Neural progenitor cell (in vitro differentiated cells): ENCODE measurements around the gene RELT. TPM values are rescaled to one million over a fixed set of nuclear protein-coding genes. Genes with fewer than 3 reads are reported as not detected.
A peak's percentile ranks its signal among the peaks of the same experiment; 100 is the strongest.

Experiments
- DNase-seq: peaks from one replicate; pipeline ENCODE4 v3.0.0-alpha.2; 2016; ENCODE audit warnings: low spot score
- H2AFZ ChIP-seq: fragments of 200-600 bp; sonication (generic); replicated peaks from 2 replicates; pipeline ENCODE4 v1.6.1; 2016; ENCODE audit warnings: antibody characterized with exemption
- H3F3A ChIP-seq: fragments of 200-600 bp; sonication (generic); 2 replicates; pipeline ENCODE4 v1.6.1; 2016; ENCODE audit warnings: antibody characterized with exemption, low read depth
- H3K27ac ChIP-seq: fragments of 200-600 bp; sonication (generic); 2 replicates; pipeline ENCODE4 v1.5.1; 2016; ENCODE audit warnings: mild to moderate bottlenecking
- H3K27me3 ChIP-seq: fragments of 200-600 bp; sonication (generic); 2 replicates; pipeline ENCODE4 v1.6.1; 2016; ENCODE audit warnings: mild to moderate bottlenecking, moderate library complexity
- H3K36me3 ChIP-seq: fragments of 200-600 bp; sonication (generic); 2 replicates; pipeline ENCODE4 v1.5.1; 2016
- H3K4me1 ChIP-seq: fragments of 200-600 bp; sonication (generic); 2 replicates; pipeline ENCODE4 v1.6.1; 2016; ENCODE audit warnings: mixed run types
- H3K4me2 ChIP-seq: fragments of 200-600 bp; sonication (generic); 2 replicates; pipeline ENCODE4 v1.6.1; 2016
- H3K4me3 ChIP-seq: fragments of 200-600 bp; sonication (generic); 2 replicates; pipeline ENCODE4 v1.5.1; 2016
- H3K79me2 ChIP-seq: fragments of 200-600 bp; sonication (generic); 2 replicates; pipeline ENCODE4 v1.6.1; 2016; ENCODE audit warnings: low read depth
- H3K9ac ChIP-seq: fragments of 200-600 bp; sonication (generic); 2 replicates; pipeline ENCODE4 v1.6.1; 2016
- H3K9me3 ChIP-seq: fragments of 200-600 bp; sonication (generic); 2 replicates; pipeline ENCODE4 v1.5.1; 2016; ENCODE audit warnings: low read depth
- H4K20me1 ChIP-seq: fragments of 200-600 bp; sonication (generic); 2 replicates; pipeline ENCODE4 v1.6.1; 2016; ENCODE audit warnings: low read depth
- H3K27ac Mint-ChIP-seq: 3 replicates; pipeline ENCODE4 v1.8.0; 2021; ENCODE audit warnings: mixed read lengths
- H3K27me3 Mint-ChIP-seq: 2 replicates; pipeline ENCODE4 v1.8.0; 2022; ENCODE audit warnings: low read depth, mild to moderate bottlenecking, inconsistent platforms, moderate library complexity, mixed read lengths; ENCODE audit not compliant: insufficient read depth
- H3K36me3 Mint-ChIP-seq: 3 replicates; pipeline ENCODE4 v1.8.0; 2021; ENCODE audit warnings: mixed read lengths
- H3K4me1 Mint-ChIP-seq: 3 replicates; pipeline ENCODE4 v1.8.0; 2021; ENCODE audit warnings: mixed read lengths
- H3K4me3 Mint-ChIP-seq: 3 replicates; pipeline ENCODE4 v1.8.0; 2021; ENCODE audit warnings: mild to moderate bottlenecking, moderate library complexity, mixed read lengths
- H3K9me3 Mint-ChIP-seq: 3 replicates; pipeline ENCODE4 v1.8.0; 2020; ENCODE audit warnings: mixed read lengths
- EZH2 ChIP-seq: fragments of 200-600 bp; sonication (generic); IDR thresholded peaks from 2 replicates; pipeline ENCODE4 v1.6.1; 2017; ENCODE audit warnings: antibody characterized with exemption, mild to moderate bottlenecking, moderate library complexity
- EZH2phosphoT487 ChIP-seq: fragments of 200-600 bp; sonication (generic); IDR thresholded peaks from 2 replicates; pipeline ENCODE4 v1.6.1; 2017; ENCODE audit warnings: antibody characterized with exemption
- total RNA-seq: library from RNA; depleted of rRNA; stranded (reverse); fragments of >200 nt; gene quantifications from 2 replicates; pipeline ENCODE4 v1.2.3, GENCODE V29; 2015; ENCODE audit warnings: low replicate concordance
- TF ChIP-seq, protein P1 (sequence below): fragments of 200-600 bp; sonication (generic); IDR thresholded peaks from 2 replicates; pipeline ENCODE4 v1.5.1; 2017; ENCODE audit warnings: antibody characterized with exemption, mild to moderate bottlenecking

Gene RELT
- total RNA-seq, 1 donor from 2014 or later = 5.4 TPM

DNA sequence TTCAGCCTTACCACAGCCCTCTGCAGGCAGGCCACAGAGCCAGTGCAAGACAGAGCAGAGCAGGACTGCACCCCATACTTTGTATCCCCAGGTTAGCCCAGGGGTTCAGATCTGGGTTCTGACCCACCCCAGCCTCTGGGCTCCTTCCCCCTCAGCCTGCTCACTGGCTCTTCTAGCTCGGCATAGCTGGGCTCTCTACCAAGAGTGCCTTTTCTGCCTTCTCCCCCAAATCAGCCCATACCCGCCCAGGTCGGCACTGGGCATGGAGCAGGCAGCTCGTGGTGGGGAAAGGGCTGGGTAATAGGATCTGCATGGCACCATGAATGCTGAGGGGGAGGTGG, 8.3 kb downstream of the RELT start:
- peaks cover 94% of the 10 kb centered on the region for H4K20me1 ChIP-seq
- no peak overlapping the region for H2AFZ ChIP-seq
- DNase-seq = no peak
- Mint-ChIP-seq H3K9me3 (no peaks in the 10 kb centered on the region), H3K27ac (no peak overlapping the region), H3K4me3 (no peak overlapping the region), H3K4me1 (peaks cover 50% of the 10 kb centered on the region), H3K27me3 (peaks cover 6% of the 10 kb centered on the region), H3K36me3 (no peaks in the 10 kb centered on the region)
- no peaks in the 10 kb centered on the region for H3K27me3 ChIP-seq
- H3K9ac ChIP-seq = no peak overlapping the region
- H3K36me3 ChIP-seq = no peaks in the 10 kb centered on the region
- H3K79me2 ChIP-seq = peaks cover 38% of the 10 kb centered on the region
- H3F3A ChIP-seq = no peaks in the 10 kb centered on the region
- H3K4me1 ChIP-seq = peaks cover 19% of the 10 kb centered on the region
- H3K4me3 ChIP-seq = no peak overlapping the region
- H3K9me3 ChIP-seq = no peaks in the 10 kb centered on the region
- TF ChIP-seq, protein P1, sequence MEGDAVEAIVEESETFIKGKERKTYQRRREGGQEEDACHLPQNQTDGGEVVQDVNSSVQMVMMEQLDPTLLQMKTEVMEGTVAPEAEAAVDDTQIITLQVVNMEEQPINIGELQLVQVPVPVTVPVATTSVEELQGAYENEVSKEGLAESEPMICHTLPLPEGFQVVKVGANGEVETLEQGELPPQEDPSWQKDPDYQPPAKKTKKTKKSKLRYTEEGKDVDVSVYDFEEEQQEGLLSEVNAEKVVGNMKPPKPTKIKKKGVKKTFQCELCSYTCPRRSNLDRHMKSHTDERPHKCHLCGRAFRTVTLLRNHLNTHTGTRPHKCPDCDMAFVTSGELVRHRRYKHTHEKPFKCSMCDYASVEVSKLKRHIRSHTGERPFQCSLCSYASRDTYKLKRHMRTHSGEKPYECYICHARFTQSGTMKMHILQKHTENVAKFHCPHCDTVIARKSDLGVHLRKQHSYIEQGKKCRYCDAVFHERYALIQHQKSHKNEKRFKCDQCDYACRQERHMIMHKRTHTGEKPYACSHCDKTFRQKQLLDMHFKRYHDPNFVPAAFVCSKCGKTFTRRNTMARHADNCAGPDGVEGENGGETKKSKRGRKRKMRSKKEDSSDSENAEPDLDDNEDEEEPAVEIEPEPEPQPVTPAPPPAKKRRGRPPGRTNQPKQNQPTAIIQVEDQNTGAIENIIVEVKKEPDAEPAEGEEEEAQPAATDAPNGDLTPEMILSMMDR = no peak
- no peak for TF ChIP-seq EZH2phosphoT487
- no peak for TF ChIP-seq EZH2
- H3K4me2 ChIP-seq = no peak overlapping the region
- no peak overlapping the region for H3K27ac ChIP-seq

DNA sequence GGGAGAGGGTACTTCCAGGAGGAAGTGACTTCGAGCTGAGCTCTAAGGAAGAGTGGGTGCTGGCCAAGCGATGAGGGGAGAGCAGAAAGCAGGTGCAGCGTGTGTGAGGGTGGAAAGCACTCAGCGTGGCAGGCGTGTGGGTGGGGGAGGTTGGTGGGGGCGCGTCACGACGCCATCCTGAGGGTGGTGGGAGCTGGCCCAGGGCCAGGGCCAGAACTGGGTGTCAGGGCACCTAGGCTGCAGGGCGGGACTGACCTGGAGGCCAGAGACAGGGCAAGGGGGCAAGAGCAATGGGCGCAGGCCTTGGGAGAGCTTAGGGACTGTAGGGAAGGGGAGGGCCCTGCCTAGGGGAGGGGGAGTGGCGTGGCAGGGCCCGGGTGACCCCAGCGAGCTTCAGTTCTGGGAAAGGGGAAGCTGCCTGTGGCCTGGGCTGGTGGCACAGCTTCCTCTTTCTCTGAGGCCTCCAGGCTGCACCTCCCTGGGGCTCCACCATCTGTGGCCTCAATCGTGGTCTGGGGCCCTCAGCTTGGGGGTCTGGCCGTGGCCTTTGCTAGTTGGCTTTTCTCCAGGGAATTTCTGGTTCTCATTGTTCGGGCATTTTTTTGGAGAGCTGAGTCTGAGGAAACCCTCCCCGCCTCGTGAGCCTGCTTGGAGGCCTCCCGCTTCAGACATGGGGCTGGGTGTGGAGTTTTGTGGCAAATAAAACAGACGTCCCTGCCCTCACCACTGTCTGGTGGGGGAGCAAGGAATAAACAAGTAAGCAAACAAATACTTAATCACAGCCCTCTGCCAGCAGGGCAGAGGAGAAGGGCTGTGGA, 8.9 kb downstream of the RELT start:
- peaks cover 19% of the 10 kb centered on the region for H3K4me1 ChIP-seq
- no peak overlapping the region for H3K27ac ChIP-seq

DNA sequence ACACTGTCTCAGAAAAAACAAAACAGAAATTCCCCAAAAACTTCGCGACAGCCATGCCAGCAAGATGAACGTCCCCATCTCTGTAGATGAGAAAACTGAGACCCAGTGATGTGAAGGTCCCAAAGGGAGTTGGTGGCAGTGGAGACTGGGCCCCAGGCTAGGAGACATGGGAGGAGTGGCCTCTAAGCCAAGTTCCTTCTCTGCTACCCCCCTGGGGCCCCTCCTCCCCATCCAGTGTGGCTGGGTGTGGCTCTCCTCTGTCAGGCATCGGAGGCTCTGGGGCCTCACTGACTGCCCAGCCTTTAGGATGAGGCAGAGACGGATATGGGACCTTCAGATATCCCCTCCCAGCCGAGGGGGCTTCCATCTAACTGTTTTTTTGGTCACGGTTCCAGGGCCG, 9.8 kb downstream of the RELT start:
- Histone ChIP-seq H3K4me1 (peaks cover 19% of the 10 kb centered on the region), H3K79me2 (peaks cover 28% of the 10 kb centered on the region), H2AFZ (no peak overlapping the region), H3K27me3 (no peaks in the 10 kb centered on the region), H3K9ac (no peak overlapping the region), H4K20me1 (peaks cover 92% of the 10 kb centered on the region), H3K4me2 (no peak overlapping the region), H3F3A (no peaks in the 10 kb centered on the region), H3K27ac (no peak overlapping the region), H3K9me3 (no peaks in the 10 kb centered on the region), H3K4me3 (no peak overlapping the region), H3K36me3 (no peaks in the 10 kb centered on the region)
- Mint-ChIP-seq H3K4me3 (no peak overlapping the region), H3K36me3 (no peaks in the 10 kb centered on the region), H3K9me3 (no peaks in the 10 kb centered on the region), H3K27ac (peak overlapping the region; percentile 91), H3K4me1 (peaks cover 50% of the 10 kb centered on the region), H3K27me3 (peaks cover 11% of the 10 kb centered on the region)
- DNase-seq = no peak
- TF ChIP-seq EZH2 (no peak), EZH2phosphoT487 (no peak)
- TF ChIP-seq, protein P1 = no peak

More for the DNA sequence above, 8.9 kb downstream of the RELT start:
- no peak for DNase-seq
- Histone ChIP-seq H3K9me3 (no peaks in the 10 kb centered on the region), H3K4me2 (no peak overlapping the region), H3K36me3 (no peaks in the 10 kb centered on the region), H3K4me3 (no peak overlapping the region), H3K27me3 (no peaks in the 10 kb centered on the region), H3F3A (no peaks in the 10 kb centered on the region), H4K20me1 (peaks cover 94% of the 10 kb centered on the region), H3K79me2 (peaks cover 32% of the 10 kb centered on the region), H2AFZ (no peak overlapping the region), H3K9ac (no peak overlapping the region)
- TF ChIP-seq, protein P1 = no peak
- no peak for TF ChIP-seq EZH2
- TF ChIP-seq EZH2phosphoT487 = no peak
- Mint-ChIP-seq H3K36me3 (no peaks in the 10 kb centered on the region), H3K27me3 (peaks cover 11% of the 10 kb centered on the region), H3K9me3 (no peaks in the 10 kb centered on the region), H3K4me3 (peak overlapping the region; percentile 50), H3K4me1 (peaks cover 50% of the 10 kb centered on the region), H3K27ac (no peak overlapping the region)
